GM12875 (cell line): Measurements from ENCODE around the gene MRPL12.
A peak's percentile ranks its signal among the peaks of the same experiment; 100 is the strongest.

Source experiments
- H3K4me3 ChIP-seq: one replicate; pipeline ENCODE4 v1.5.1; 2011; ENCODE audit warnings: low read depth, low read length, control low read depth
- CTCF ChIP-seq: IDR thresholded peaks from 2 replicates; pipeline ENCODE4 v1.5.1; 2011; ENCODE audit warnings: low read depth, mild to moderate bottlenecking, control low read depth, inconsistent platforms, low read length, moderate library complexity, borderline replicate concordance; ENCODE audit not compliant: insufficient read depth

MRPL12 gene

GRCh38 chr17:81664051-81664470, 39.1 kb upstream of the MRPL12 start:
- H3K4me3 ChIP-seq, result no peak overlapping the region
- no peak for TF ChIP-seq CTCF

GRCh38 chr17:81665205-81666091, 37.7 kb upstream of the MRPL12 start:
- TF ChIP-seq CTCF, result no peak
- peak overlapping the region; percentile 100 for H3K4me3 ChIP-seq

GRCh38 chr17:81666092-81666341, 37.1 kb upstream of the MRPL12 start:
- H3K4me3 ChIP-seq, result peak overlapping the region; percentile 100
- TF ChIP-seq CTCF, result no peak

GRCh38 chr17:81666342-81667191, 36.6 kb upstream of the MRPL12 start, which contains the start of the genes CCDC137 and OXLD1:
Gene CCDC137, plus strand, starts transcription at chr17:81666737. Its CDS starts 30 bp downstream, at chr17:81666767.
Gene OXLD1, minus strand, starts transcription at chr17:81666605. Its CDS starts 28 bp downstream, at chr17:81666577.
- no peak for TF ChIP-seq CTCF
- H3K4me3 ChIP-seq, result peak within 1 kb of the TSS; percentile 100

DNA sequence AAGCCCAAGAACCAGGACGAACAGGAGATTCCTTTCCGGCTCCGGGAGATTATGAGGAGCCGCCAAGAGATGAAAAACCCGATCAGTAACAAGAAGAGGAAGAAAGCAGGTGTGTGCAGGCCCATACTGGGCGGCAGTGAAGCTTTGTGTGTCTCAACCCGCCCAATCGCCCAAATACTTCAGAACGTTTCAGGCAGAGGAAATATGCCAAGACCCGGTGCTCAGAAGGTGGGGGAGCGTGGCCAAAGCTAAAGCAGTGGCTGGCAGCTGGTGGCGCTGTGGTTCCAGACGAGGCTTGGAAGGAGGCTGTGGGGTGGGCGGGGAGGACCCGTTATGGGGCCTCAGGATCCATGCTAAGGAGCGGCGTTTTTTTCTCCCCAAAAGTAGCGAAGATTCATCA, 35.4 kb upstream of the MRPL12 start:
- no peak for TF ChIP-seq CTCF
- H3K4me3 ChIP-seq, result peak overlapping the region; percentile 19

GRCh38 chr17:81672504-81672903, 30.7 kb upstream of the MRPL12 start:
- no peak overlapping the region for H3K4me3 ChIP-seq
- no peak for TF ChIP-seq CTCF

- no peak for TF ChIP-seq CTCF
- no peak overlapping the region for H3K4me3 ChIP-seq
Observed at GRCh38 chr17:81672954-81673353, 30.2 kb upstream of the MRPL12 start.
